GM12865 (cell line): Measurements from ENCODE around the gene FOXP1.
A peak's percentile ranks its signal among the peaks of the same experiment; 100 is the strongest.

ENCODE experiments used
- DNase-seq: peaks from one replicate; pipeline ENCODE4 v3.0.0; 2010; ENCODE audit warnings: low read depth
- H3K4me3 ChIP-seq: 2 replicates; pipeline ENCODE4 v1.5.1; 2011; ENCODE audit warnings: mild to moderate bottlenecking, low read depth, low read length, control low read depth
- CTCF ChIP-seq: IDR thresholded peaks from 2 replicates; pipeline ENCODE4 v1.5.1; 2011; ENCODE audit warnings: low read length, control low read depth, low read depth, inconsistent platforms; ENCODE audit not compliant: insufficient read depth; ENCODE audit errors: missing control alignments

The FOXP1 gene

GRCh38 chr3:71513081-71513480 is 70.4 kb downstream of the FOXP1 start:
- no peak for TF ChIP-seq CTCF
- no peak for DNase-seq
- H3K4me3 ChIP-seq: no peak overlapping the region

- TF ChIP-seq CTCF: no peak
- H3K4me3 ChIP-seq: no peak overlapping the region
- DNase-seq: no peak
Measured at GRCh38 chr3:71512544-71512943, 71.0 kb downstream of the FOXP1 start.

- no peak overlapping the region for H3K4me3 ChIP-seq
- TF ChIP-seq CTCF: no peak
- DNase-seq: peak; percentile 20
Measured at GRCh38 chr3:71512000-71512399, 71.5 kb downstream of the FOXP1 start.

GRCh38 chr3:71511446-71511845 is 72.1 kb downstream of the FOXP1 start:
- DNase-seq: no peak
- no peak overlapping the region for H3K4me3 ChIP-seq
- TF ChIP-seq CTCF: no peak

GRCh38 chr3:71511037-71511436 is 72.5 kb downstream of the FOXP1 start:
- TF ChIP-seq CTCF: no peak
- H3K4me3 ChIP-seq: no peak overlapping the region
- DNase-seq: no peak

- no peak for DNase-seq
Measured at GRCh38 chr3:71510510-71510909, 73.0 kb downstream of the FOXP1 start.

GRCh38 chr3:71509066-71509465 is 74.5 kb downstream of the FOXP1 start:
- DNase-seq: no peak
- TF ChIP-seq CTCF: no peak
- no peak overlapping the region for H3K4me3 ChIP-seq

More at GRCh38 chr3:71510510-71510909, 73.0 kb downstream of the FOXP1 start:
- no peak overlapping the region for H3K4me3 ChIP-seq
- no peak for TF ChIP-seq CTCF
